ENCODE results near the gene MVD. TPM values are rescaled to one million over a fixed set of nuclear protein-coding genes. Genes with fewer than 3 reads are reported as not detected.

The MVD gene
- total RNA-seq, 1 donor from 2014 or later = 29.2 TPM

DNA sequence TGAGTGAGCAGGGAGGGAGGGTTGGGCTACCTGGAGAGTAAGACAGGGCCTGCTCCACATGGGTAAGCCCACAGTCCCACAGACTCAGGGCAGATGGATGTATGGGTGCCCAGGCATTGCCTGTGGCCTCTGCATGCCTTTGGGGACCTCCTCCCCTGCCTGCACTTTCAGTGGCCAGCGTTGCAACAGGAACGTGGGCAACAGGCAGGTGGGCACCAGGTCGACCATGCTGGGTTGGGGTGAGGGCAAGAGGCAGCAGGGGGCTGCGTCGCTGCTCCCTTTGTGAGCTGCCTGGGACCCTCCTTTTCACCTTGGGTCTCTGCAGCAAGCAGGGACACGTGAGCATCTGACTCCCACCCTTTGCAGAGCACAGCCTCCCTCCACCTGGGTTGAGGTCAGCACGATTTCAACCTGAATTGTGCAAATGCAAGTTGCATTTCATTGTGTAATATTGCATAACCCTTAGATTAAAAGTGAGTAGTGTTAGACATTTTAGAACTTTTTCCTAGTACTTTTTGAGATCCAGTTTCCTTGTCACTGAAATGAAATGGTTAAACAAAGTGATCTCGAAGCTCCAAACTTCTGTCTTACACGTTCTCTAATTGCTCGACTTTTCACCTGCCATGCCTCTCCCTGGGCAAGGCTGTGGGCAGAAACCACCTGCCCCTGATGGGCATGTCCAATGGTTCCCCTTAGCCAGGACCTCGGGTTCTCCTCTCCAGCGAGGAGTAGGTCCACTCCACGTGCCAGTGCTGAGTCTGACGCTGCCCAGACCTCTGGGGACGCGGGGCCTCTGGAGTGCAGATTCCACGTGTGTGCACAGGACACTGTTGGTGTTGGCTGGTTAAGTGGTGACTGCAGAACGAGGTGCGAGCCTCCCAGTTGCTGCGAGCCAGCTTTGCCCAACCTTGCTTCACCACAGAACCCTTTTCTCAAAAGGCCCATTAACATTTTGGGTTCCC is 57.4 kb downstream of the MVD start:
- DNase-seq = no peak

GRCh38 chr16:88602091-88602490 is 60.8 kb downstream of the MVD start:
- DNase-seq = no peak

Other genes with a start within 250 kb of the MVD start
- 0.41 TPM for gene ZFPM1, start 209.8 kb downstream of the MVD start, total RNA-seq
- 15.2 TPM for gene ZC3H18, start 92.7 kb downstream of the MVD start, total RNA-seq
- gene IL17C, start 24.5 kb downstream of the MVD start, total RNA-seq = not detected
- gene CYBA, start 12.0 kb downstream of the MVD start, total RNA-seq = 44.0 TPM
- 6.5 TPM for gene SNAI3, start 23.4 kb upstream of the MVD start, total RNA-seq
- 20.0 TPM for gene RNF166, start 43.3 kb upstream of the MVD start, total RNA-seq
- gene CTU2, start 43.4 kb upstream of the MVD start, total RNA-seq = 11.2 TPM
- 92.7 TPM for gene PIEZO1, start 122.1 kb upstream of the MVD start, total RNA-seq
- 12.2 TPM for gene CDT1, start 140.7 kb upstream of the MVD start, total RNA-seq
- 33.7 TPM for gene APRT, start 148.8 kb upstream of the MVD start, total RNA-seq
- 18.4 TPM for gene GALNS, start 193.9 kb upstream of the MVD start, total RNA-seq
- gene TRAPPC2L, start 194.0 kb upstream of the MVD start, total RNA-seq = 17.1 TPM
- gene PABPN1L, start 203.6 kb upstream of the MVD start, total RNA-seq = not detected

All from tongue (tissue), 2 donors.